ENCODE results near the gene TRRAP.

TRRAP gene

DNA sequence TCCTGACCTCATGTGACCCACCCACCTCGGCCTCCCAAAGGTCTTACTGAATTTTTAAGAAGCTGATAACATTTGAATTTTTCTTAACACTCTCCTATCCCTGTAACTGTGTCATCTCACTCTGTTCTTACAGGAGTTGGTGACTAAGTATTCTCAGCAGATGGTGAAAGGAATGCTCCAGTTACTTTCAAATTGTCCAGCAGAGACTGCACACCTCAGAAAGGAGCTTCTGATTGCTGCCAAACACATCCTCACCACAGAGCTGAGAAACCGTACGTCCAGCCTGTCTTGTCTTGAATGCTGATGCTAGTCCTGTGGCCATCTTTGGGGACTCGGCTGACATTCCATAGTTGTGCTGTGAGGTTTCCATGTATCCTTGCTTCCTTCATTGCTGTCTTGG lies 24.9 kb downstream of the TRRAP start:
- DNase-seq: no peak

DNA sequence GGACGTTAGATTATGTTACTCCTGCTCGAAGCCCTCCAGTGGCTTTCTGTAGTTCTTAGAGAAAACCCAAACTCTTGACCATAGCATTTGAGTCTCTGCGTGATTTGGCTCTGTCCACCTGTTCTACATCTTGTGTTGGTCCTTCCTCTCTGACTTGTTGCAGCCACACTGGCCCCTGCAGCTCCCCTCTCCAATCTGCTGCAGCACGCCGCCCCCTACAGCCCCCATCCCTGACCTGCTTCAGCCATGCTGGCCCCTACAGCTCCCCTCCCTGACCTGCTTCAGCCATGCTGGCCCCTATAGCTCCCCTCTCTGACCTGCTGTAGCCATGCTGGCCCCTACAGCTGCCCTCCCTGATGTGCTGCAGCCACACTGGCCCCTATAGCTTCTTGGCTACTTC lies 29.2 kb downstream of the TRRAP start:
- DNase-seq: no peak

DNA sequence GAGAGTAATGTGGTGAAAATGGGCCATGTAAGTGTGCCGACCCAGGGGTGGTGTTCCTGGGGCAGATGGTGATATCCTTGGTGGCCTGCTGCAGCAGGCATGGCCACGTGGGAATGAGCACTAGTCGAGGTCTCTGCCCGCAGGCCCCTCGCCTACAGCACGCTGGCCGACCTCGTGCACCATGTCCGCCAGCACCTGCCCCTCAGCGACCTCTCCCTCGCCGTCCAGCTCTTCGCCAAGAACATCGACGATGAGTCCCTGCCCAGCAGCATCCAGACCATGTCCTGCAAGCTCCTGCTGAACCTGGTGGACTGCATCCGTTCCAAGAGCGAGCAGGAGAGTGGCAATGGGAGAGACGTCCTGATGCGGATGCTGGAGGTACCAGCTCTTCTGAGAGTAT lies 30.3 kb downstream of the TRRAP start:
- no peak for DNase-seq

DNA sequence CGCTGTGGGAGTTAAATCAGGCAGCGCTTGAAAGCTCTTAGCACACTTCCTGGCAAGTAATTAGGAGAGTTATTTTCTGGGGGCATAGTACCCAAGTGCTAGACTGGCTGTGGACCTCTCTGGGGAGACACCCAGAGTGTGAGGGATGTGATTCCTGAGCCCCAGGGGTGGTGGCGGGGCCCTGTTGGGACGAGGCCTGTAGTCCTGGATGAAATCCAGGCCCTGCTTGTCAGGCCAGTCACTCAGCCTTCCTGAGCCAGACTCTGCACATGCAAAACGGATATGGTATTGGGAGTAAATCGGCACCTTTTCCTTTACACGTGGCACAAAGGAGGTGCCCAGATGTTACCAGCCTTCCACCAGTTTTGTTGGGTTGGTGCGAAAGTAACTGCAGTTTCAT lies 31.2 kb downstream of the TRRAP start:
- DNase-seq: no peak

DNA sequence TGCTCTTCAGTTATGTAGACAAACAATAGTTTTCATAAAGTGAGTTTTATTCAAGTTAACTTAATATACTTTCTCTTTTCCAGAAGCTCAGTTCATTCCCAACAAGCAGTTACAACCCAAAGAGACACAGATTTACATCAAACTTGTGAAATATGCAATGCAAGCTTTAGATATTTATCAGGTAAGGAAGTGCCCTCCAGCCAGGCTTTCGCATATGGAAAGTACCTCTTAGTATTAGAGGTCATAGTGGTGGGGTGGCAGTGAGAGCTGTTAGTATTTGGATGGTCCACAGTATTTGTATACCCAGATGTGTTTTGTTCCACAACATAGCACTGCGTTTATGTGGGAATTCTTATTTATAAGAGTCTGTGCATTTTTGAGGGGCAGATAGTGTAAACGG lies 32.1 kb downstream of the TRRAP start:
- DNase-seq: no peak

DNA sequence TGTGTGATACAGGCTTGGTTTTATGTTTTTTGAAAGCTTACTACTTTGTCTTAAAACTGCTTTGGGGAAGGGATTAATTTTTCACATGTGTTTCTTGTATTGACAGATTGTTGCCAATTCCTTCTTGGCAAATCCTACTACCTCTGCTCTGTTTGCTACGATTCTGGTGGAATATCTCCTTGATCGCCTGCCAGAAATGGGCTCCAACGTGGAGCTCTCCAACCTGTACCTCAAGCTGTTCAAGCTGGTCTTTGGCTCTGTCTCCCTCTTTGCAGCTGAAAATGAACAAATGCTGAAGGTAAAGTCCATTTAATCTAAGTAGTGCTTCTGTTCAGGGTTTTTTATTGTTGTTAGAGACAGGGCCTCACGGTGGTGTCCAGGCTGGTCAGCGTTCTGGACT lies 33.6 kb downstream of the TRRAP start:
- no peak for DNase-seq

DNA sequence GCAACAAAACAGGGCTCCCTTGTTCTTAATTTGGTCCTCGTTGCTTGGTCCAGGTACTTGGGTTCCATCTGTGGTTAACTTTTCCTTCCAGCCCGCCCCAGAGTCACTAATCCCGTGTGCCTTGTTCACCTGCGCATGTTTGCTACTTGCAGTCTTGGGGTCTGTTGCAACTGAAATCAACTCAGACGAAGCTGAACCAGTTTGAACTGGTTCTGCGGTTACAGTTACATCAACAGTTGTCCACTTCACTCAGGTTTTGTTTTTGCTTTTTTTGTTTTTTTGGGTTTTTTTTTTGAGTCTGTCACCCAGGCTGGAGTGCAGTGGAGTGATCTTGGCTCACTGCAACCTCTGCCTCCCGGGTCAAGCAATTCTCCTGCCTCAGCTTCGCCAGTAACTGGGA lies 34.7 kb downstream of the TRRAP start:
- DNase-seq: no peak

DNA sequence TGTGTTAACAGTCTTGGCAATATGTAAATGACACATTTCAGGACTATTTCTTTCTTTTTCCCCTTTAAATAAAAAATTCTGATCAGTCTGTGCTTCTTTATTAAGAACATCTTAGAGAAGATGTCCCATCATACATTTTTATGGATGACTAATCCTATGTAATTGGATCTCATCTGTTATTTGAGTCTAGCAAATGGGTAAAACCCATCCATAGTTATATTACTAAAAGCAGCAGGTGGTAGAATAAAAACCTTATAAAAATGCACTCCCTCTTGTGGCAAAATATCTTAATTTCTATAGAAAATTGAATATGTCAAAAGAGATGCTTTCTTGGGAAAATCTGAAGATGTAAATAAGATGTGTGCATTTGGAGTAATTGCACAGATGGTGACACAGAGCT lies 35.3 kb downstream of the TRRAP start:
- DNase-seq: no peak

DNA sequence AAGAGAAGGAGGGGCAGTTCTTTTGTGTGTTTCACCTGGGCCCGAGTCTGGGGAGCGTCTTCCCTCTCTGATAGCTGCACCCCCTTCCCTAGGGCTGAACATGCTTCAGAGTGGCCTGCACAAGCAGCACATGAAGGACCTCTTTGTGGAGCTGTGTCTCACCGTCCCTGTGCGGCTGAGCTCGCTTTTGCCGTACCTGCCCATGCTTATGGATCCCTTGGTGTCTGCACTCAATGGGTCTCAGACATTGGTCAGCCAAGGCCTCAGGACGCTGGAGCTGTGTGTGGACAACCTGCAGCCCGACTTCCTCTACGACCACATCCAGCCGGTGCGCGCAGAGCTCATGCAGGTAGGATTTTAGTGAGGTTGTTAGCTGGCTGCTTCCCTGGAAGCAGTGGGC lies 39.0 kb downstream of the TRRAP start:
- no peak for DNase-seq

DNA sequence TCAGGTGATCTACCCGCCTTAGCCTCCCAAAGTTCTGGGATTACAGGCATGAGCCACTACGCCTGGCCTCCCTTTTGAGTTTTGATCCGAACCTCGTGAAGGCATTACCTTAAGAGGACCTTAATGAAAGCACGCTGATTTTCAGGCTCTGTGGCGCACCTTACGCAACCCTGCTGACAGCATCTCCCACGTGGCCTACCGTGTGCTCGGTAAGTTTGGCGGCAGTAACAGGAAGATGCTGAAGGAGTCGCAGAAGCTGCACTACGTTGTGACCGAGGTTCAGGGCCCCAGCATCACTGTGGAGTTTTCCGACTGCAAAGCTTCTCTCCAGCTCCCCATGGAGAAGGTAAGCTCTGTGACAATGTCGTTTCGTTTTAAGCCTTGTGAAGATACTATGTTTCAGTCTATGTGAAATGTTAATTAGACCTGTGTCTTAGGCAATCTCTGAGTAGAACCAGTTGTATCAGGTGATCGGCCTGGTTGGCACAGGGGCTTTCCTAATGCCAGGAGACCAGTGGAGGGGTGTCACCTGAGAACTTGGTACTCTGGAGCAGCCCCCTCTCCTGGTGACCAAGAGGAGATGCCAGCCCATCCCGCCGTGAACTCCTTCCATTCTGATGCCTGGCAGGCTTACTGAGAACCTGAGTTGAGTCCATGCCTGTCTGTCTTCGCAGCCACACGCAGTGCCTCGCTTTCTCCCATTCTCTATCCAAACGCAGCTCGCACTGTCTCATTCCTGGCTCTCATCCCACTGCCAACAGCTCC lies 43.5 kb downstream of the TRRAP start:
- DNase-seq: no peak

DNA sequence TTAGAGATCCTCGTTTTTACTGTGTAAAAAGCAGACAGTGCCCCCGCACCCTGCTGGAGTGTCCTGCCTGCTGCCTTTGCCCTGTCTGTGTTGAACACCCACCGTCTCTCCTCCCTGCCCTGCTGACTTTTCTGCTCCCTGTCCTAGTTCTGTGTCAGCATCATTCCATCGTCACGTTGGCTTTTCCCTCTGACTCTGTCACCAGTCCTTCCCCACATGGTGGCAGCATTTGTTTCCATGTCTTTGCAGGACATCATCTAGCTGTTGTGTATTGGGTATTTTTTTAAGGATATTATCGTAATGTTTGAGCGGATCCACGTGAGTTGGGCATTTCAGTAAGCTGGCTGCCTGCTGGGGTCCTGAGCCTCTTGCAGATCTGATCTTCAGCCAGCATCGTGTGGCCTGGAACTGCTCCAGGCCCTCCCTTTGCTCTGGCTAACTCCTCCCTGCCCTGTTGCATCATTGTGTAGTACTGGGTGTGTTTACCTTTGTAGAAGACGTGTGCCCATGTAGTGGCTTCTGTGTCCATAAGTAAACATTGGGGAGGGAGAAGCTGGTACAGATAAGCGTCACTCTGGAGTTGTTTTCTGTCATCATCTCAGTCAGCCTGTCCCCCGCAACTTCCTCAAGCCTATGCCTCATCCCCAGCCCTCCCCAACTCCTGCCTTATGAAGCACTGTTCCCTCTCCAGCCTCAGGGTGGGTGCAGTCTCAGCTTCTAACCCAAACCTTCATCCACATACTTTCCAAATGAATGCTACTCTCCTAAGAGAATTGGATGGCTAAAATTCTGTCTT lies 44.3 kb downstream of the TRRAP start:
- no peak for DNase-seq

DNA sequence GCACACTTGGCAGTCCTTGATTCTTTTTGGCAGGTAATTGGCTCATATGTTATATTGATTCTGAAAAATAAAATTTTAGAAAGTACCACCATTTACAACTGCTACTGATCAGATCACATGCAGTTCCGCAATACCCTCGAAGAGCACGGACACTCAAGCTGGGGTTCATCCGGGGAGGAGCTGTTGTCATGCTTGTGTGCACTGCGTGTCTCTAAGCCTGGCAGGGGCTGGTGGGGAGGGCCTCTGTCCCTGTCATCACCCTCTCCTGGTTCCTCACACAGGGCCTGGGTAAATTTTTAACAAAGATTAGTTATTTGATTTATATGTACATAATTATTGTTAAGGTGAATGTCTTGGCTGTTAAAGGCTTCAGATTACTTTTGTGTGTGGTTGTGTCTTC lies 45.2 kb downstream of the TRRAP start:
- no peak for DNase-seq

DNA sequence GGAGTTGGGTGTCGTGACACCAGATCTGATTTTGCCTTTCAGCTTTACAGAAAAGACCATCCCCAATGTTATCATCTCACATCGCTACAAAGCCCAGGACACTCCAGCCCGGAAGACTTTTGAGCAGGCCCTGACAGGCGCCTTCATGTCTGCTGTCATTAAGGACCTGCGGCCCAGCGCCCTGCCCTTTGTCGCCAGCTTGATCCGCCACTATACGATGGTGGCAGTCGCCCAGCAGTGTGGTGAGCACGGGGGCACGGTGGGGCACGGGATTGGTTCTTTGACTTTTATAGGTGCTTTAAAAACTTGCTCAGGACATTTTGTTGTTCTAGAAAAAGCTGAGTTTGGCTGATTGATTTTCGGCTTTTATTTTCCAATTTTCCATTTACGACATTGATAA lies 48.8 kb downstream of the TRRAP start:
- no peak for DNase-seq

DNA sequence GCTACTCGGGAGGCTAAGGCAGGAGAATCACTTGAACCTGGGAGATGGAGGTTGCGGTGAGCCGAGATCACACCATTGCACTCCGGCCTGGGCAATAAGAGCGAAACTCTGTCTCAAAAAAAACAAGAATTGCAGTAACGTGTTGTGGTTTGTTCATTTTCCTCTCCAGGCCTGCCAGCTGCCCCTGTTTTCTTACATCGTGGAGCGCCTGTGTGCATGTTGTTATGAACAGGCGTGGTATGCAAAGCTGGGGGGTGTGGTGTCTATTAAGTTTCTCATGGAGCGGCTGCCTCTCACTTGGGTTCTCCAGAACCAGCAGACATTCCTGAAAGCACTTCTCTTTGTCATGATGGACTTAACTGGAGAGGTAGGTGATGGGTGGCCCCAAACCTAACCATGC lies 52.1 kb downstream of the TRRAP start:
- no peak for DNase-seq

DNA sequence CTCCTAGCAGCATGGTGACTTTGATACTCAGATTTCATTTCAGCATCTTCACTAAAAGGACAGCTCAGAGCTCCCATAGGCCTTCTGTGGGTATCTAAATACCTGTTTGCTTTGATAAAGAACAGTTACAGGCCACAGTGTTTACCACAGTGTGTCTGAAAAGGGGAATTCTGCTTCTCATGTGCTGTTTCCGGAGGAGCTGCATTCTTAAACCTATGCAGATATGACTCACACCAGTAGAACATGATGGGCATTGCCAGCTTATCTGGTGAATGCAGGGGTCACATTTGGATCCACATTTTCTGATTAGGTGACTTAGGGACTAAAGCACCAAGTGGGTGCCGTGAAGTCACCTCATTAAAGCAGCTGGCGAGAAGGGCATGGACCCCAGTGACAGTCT lies 52.6 kb downstream of the TRRAP start:
- peak; percentile 70 for DNase-seq

DNA sequence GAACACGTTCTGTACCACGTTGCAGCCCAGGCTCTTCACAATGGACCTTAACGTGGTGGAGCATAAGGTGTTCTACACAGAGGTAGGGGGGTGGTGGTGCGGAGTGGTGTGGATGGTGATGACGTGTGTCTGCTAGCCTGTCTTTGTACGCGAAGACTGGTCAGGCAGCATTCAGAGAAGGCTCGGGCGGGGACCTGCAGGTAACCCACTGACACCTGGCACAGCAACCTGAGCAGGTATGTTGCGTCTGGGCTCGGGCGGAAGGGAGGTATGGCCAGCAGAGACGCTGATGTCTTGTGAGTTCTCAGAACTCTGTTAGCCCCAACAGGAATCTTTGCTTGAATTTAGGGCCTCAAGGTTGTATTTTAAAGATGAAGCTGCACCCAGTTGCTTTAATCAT lies 55.0 kb downstream of the TRRAP start:
- no peak for DNase-seq

DNA sequence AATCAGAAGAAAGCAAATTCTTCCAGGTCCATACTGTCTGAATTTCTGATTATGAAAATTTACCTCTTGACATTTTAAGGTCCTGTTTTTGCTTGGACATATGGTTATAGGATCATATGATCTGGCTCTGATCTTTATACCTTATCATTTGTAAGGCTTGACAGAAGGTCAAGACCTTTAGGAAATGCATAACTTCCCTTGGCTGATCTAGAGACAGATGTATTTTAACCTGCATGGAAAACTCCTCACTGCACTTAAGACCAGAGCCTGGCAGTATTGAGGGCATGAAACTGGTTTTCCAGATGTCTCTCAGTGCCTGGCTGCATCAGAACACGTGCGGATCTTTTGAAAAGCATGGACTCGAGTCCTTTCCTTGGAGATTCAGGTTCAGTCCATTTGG lies 55.9 kb downstream of the TRRAP start:
- DNase-seq: no peak

DNA sequence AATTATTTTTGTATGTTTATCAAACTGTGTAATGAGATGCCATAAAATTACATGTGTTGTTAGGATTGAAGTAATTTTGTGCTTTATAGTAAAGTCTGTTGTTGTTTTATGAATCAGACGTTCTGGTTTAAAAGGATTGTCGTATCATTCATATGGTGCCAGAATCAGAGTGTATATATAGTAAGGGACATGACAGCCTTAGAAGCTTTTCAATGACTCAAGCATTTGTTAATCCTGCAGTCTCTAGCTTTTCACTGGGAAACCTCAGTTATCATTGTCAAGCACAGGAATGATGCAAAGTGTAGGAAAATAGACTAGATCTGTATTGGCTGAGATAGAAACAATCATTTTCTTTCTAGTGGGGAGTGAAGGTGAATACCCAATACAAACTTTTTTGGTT lies 57.5 kb downstream of the TRRAP start:
- DNase-seq: no peak

DNA sequence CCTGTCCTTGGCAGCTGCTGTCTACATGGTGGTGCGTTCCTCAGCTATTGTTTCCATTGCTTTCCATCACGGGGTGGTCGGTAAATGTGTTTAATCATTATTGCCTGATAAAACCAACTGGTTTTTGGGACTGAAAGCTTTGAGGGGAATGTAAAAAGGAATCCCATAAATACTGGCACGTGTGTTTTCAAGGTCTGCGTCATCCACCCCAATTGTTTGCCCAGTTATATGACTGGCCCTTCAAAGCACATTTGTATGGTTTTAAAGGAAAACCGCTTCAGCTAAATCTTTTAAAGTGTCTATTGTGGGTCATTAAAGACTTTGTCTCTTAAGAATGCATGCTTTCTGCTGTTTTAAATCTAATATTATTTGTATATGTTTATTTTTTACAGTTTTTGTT lies 65.0 kb downstream of the TRRAP start:
- no peak for DNase-seq

DNA sequence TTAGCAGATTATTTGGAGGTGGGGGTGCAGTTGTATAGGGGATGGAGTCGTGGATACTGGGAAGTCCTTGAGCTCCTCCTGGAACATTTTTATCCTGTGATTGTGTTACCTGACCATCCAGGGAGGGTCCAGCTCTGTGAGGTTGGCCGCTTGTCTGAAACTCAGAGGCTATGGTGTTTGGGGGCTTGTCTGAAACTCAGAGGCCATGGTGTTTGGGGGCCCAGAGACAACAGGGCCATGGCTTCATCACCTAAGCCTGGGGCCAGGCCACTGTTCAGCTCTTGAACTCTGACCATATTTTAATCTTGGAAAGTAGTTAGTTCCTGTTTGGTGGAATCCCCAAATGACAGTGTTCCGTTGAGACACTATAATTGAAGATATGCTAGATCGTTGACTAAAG lies 66.1 kb downstream of the TRRAP start:
- no peak for DNase-seq

DNA sequence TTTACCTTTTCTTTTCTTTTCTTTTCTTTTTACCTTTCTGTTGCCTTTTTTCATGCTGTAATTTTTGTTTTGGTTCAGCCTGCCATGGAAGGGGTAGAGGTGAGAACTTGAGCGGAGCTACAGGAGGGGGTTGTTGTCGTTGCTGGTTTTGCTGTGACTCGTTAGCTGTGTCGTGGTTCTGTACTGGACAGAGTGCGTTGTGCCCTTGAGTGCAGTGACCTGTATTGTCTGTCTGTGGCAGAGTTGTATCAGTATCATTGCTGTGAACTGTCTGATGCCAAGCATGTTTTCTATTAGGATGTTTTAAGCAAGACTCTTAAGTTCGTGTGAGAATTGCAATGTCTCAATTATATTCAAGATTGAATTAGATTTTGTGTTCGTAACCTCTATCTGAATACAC lies 67.5 kb downstream of the TRRAP start:
- no peak for DNase-seq

DNA sequence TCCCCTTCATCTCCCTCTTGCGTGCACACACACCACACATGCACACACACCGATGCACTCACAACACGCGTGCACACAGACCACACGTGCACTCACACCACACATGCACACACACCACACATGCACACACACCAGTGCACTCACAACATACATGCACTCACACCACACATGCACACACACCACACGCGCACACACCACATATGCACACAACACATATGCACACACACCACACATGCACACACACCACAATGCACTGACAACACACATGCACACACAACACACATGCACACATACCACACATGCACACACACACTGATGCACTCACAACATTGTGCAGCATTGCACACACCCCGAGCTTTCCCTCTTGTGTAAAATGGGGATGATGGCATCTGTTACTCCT lies 68.1 kb downstream of the TRRAP start:
- DNase-seq: no peak

DNA sequence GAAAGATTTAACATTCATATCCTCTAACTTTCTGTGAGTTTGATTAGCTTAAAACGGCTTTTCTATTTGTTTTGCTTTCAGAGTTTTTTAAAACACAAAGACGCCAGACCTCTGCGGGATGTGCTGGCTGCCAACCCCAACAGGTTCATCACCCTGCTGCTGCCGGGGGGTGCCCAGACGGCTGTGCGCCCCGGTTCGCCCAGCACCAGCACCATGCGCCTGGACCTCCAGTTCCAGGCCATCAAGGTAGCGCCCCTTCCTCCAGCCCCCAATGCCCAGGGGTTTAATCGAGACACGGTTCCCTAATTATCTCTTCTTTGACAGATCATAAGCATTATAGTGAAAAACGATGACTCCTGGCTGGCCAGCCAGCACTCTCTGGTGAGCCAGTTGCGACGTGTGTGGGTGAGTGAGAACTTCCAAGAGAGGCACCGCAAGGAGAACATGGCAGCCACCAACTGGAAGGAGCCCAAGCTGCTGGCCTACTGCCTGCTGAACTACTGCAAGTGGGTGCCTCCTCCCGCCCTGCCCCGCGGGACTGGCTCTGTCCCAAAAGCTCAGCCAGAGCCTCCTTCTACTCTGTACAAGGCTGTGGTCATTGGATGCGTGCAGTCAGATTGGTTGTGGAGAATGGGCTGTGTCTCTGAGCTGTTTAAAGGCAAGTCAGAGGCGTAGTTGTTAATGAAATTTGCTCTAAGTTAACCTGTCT lies 71.2 kb downstream of the TRRAP start:
- DNase-seq: no peak

DNA sequence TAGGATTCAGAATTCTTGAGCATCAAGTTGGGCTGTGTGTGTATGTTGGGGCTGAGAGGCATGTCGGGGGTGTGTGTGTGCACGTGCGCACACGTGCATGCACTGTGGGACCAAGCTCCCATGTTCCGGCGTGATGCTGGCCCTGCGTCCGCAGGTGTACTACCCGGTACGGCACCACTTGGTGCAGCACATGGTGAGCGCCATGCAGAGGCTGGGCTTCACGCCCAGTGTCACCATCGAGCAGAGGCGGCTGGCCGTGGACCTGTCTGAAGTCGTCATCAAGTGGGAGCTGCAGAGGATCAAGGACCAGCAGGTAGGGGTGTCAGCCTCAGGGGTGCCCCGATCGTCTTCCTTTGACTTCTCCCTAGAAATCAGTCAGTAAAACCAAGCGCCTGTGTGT lies 77.7 kb downstream of the TRRAP start:
- DNase-seq: no peak

Data from central memory CD4-positive, alpha-beta T cell (primary cell).